Parathyroid adenoma (tissue), 2 donors: ENCODE data around the gene SORCS2.

Experiments used
- H2AFZ ChIP-seq: fragments of 300-600 bp; sonication (generic); one replicate; pipeline ENCODE4 v1.7.0; 2017; ENCODE audit warnings: antibody characterized with exemption, mild to moderate bottlenecking
- H3K27ac ChIP-seq: fragments of 300-600 bp; sonication (generic); one replicate; pipeline ENCODE4 v1.7.0; 2017
- H3K27me3 ChIP-seq: fragments of 300-600 bp; sonication (generic); one replicate; pipeline ENCODE4 v1.7.0; 2017; ENCODE audit warnings: low read length; ENCODE audit not compliant: control insufficient read depth, insufficient read depth
- H3K36me3 ChIP-seq: fragments of 300-600 bp; sonication (generic); one replicate; pipeline ENCODE4 v1.7.0; 2017; ENCODE audit warnings: low read length; ENCODE audit not compliant: control insufficient read depth, insufficient read depth
- H3K4me1 ChIP-seq: fragments of 300-600 bp; sonication (generic); one replicate; pipeline ENCODE4 v1.7.0; 2017; ENCODE audit warnings: control low read depth
- H3K4me2 ChIP-seq: fragments of 300-600 bp; sonication (generic); one replicate; pipeline ENCODE4 v1.7.0; 2017; ENCODE audit warnings: low read length
- H3K4me3 ChIP-seq: fragments of 300-600 bp; sonication (generic); one replicate; pipeline ENCODE4 v1.7.0; 2017; ENCODE audit warnings: low read depth, low read length
- H3K79me2 ChIP-seq: fragments of 300-600 bp; sonication (generic); one replicate; pipeline ENCODE4 v1.7.0; 2017; ENCODE audit warnings: control low read depth
- H3K9ac ChIP-seq: fragments of 300-600 bp; sonication (generic); one replicate; pipeline ENCODE4 v1.7.0; 2017; ENCODE audit warnings: mild to moderate bottlenecking
- H3K9me3 ChIP-seq: fragments of 300-600 bp; sonication (generic); one replicate; pipeline ENCODE4 v1.7.0; 2017; ENCODE audit warnings: low read length; ENCODE audit not compliant: control insufficient read depth
- TF ChIP-seq, protein P1 (sequence below): fragments of 300-600 bp; sonication (generic); IDR thresholded peaks from one replicate; pipeline ENCODE4 v1.7.0; 2017; ENCODE audit warnings: antibody characterized with exemption, mild to moderate bottlenecking
- donor health status: primary hyperparathyroidism.

SORCS2 gene

DNA sequence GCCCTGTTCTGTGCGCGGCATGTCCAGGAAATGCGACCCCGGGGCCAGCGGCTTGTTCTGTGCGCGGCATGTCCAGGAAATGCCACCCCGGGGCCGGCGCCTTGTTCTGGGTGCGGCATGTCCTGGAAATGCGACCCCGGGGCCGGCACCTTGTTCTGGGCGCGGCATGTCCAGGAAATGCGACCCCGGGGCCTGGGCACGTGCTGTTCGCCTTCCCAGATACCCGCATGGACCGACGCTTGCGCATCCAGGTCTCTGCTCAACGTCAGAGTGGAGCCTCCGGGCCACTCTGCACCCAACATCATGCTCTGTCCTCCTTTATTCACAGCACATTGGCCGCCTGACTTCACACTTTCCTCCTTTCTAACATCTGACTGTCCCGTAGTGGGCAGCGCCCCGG, 318.2 kb downstream of the SORCS2 start:
- no peaks in the 10 kb centered on the region for H3K4me1 ChIP-seq
- no peak overlapping the region for H3K4me2 ChIP-seq
- no peaks in the 10 kb centered on the region for H3K9me3 ChIP-seq
- no peaks in the 10 kb centered on the region for H3K36me3 ChIP-seq
- H3K4me3 ChIP-seq = no peak overlapping the region
- H3K27ac ChIP-seq = no peak overlapping the region
- H3K9ac ChIP-seq = no peak overlapping the region
- TF ChIP-seq, protein P1, sequence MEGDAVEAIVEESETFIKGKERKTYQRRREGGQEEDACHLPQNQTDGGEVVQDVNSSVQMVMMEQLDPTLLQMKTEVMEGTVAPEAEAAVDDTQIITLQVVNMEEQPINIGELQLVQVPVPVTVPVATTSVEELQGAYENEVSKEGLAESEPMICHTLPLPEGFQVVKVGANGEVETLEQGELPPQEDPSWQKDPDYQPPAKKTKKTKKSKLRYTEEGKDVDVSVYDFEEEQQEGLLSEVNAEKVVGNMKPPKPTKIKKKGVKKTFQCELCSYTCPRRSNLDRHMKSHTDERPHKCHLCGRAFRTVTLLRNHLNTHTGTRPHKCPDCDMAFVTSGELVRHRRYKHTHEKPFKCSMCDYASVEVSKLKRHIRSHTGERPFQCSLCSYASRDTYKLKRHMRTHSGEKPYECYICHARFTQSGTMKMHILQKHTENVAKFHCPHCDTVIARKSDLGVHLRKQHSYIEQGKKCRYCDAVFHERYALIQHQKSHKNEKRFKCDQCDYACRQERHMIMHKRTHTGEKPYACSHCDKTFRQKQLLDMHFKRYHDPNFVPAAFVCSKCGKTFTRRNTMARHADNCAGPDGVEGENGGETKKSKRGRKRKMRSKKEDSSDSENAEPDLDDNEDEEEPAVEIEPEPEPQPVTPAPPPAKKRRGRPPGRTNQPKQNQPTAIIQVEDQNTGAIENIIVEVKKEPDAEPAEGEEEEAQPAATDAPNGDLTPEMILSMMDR = no peak
- no peaks in the 10 kb centered on the region for H3K79me2 ChIP-seq
- H2AFZ ChIP-seq = no peak overlapping the region
- no peaks in the 10 kb centered on the region for H3K27me3 ChIP-seq

DNA sequence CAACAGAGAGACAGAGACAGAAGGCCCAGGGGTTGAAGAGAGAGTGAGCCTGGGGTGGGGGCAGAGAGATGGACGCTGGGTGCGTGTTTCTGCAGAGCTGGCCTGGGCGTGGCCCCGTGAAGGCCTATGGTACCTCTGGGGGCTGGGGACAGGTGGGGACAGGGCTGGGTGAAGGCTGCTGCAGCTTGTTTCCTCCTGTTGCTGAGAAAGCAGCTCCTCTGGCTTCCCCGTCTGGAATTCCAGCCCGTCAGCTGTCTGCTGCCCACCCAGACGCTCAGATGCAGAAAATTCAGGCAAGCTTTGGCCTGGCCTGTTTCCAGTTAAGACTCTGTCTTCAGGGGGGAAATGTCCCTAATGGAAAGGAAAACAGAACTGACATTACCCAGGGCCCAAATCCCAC, 319.2 kb downstream of the SORCS2 start:
- H3K9ac ChIP-seq = no peak overlapping the region
- H2AFZ ChIP-seq = no peak overlapping the region
- H3K27ac ChIP-seq = no peak overlapping the region
- H3K79me2 ChIP-seq = no peaks in the 10 kb centered on the region
- TF ChIP-seq, protein P1 = no peak
- no peak overlapping the region for H3K4me3 ChIP-seq
- no peaks in the 10 kb centered on the region for H3K9me3 ChIP-seq
- no peak overlapping the region for H3K4me2 ChIP-seq
- no peaks in the 10 kb centered on the region for H3K36me3 ChIP-seq
- H3K4me1 ChIP-seq = no peaks in the 10 kb centered on the region
- no peaks in the 10 kb centered on the region for H3K27me3 ChIP-seq

DNA sequence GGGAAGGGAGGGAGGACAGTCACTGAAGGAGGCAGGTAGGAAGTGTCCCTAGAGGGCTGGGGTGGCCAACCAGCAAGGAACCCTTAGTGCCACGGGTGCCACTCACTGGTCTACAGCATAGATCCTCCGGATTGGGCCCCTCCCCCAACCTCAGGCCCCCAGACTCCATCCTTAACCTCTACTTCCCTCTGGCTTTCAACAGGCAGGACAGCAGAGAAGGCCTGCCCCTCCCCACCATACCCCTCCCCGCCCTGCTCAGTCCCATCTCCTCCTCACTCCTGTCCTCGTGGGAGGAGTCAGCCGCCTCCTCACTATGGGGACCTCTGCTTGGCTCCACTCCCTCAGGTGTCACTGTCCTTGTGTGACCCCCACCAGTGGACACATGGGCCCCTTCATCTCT, 320.1 kb downstream of the SORCS2 start:
- no peak overlapping the region for H3K27ac ChIP-seq
- no peaks in the 10 kb centered on the region for H3K4me1 ChIP-seq
- H3K27me3 ChIP-seq = no peaks in the 10 kb centered on the region

DNA sequence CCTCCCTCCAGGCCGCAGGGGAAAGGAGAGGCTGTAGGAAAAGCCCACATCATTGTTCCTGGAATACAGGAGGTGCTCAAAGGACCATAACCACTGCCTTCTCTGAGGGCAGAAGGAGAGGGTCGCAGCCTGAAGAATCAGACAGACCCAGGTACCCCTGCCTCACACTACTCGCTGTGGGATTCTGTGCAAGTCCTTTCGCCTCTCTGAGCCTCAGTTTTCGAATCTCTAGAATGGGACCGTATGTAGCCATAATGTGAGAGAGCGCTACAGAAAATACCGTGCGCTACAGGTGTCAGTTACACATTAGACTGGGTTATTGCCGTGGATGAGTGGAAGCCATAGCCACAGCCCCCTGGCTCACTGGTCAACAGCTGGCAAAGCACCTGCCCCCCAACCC, 320.6 kb downstream of the SORCS2 start:
- TF ChIP-seq, protein P1 = no peak

More for the DNA sequence above, 320.1 kb downstream of the SORCS2 start:
- Histone ChIP-seq H3K4me3 (no peak overlapping the region), H3K36me3 (no peaks in the 10 kb centered on the region), H3K79me2 (no peaks in the 10 kb centered on the region), H3K9me3 (no peaks in the 10 kb centered on the region), H2AFZ (no peak overlapping the region), H3K9ac (no peak overlapping the region), H3K4me2 (no peak overlapping the region)
- TF ChIP-seq, protein P1 = no peak

GRCh38 chr4:7513671-7514070, 321.3 kb downstream of the SORCS2 start:
- H2AFZ ChIP-seq = no peak overlapping the region
- H3K4me3 ChIP-seq = no peak overlapping the region
- H3K9ac ChIP-seq = no peak overlapping the region
- H3K4me1 ChIP-seq = no peaks in the 10 kb centered on the region
- H3K79me2 ChIP-seq = no peaks in the 10 kb centered on the region
- H3K36me3 ChIP-seq = no peaks in the 10 kb centered on the region
- no peaks in the 10 kb centered on the region for H3K9me3 ChIP-seq
- H3K4me2 ChIP-seq = no peak overlapping the region
- H3K27ac ChIP-seq = no peak overlapping the region
- no peaks in the 10 kb centered on the region for H3K27me3 ChIP-seq
- TF ChIP-seq, protein P1 = no peak

More for the DNA sequence above, 320.6 kb downstream of the SORCS2 start:
- Histone ChIP-seq H3K79me2 (no peaks in the 10 kb centered on the region), H2AFZ (no peak overlapping the region), H3K4me1 (no peaks in the 10 kb centered on the region), H3K4me3 (no peak overlapping the region), H3K36me3 (no peaks in the 10 kb centered on the region), H3K9ac (no peak overlapping the region), H3K27ac (no peak overlapping the region), H3K4me2 (no peak overlapping the region), H3K27me3 (no peaks in the 10 kb centered on the region), H3K9me3 (no peaks in the 10 kb centered on the region)
